ENCODE measurements around the gene CWC15. TPM values are rescaled to one million over a fixed set of nuclear protein-coding genes. Genes with fewer than 3 reads are reported as not detected.

Gene CWC15
- total and polyA plus RNA-seq, 2 donors (not counting 1 experiment from before 2014, with no cell fraction given), result 18.1 to 59.8 TPM

GRCh38 chr11:94923004-94923334, 50.4 kb downstream of the CWC15 start:
- 100% methylated on average over 1 of the region's 2 CpGs for WGBS (ENCODE audit: insufficient coverage)
- peaks cover 30% of the 10 kb centered on the region for H3K4me1 Mint-ChIP-seq
- Histone ChIP-seq H3K79me2 (ENCODE audit: control insufficient read depth, insufficient read depth, low read length) (no peaks in the 10 kb centered on the region), H3K4me3 (ENCODE audit: control extremely low read depth in 1 of 5, extremely low read depth in 1 of 5, insufficient read depth in 1 of 5, low read depth in 2 of 5, low read length in 4 of 5) (no peak overlapping the region), H4K20me1 (ENCODE audit: control insufficient read depth, insufficient read depth, low read length, poor library complexity, severe bottlenecking) (no peaks in the 10 kb centered on the region), H3K36me3 (replicated peaks in 1 of 2; ENCODE audit: control extremely low read depth in 1 of 2, control insufficient read depth in 1 of 2, extremely low read depth in 1 of 2, insufficient read depth in 2 of 2, low read length in 1 of 2) (no peaks in the 10 kb centered on the region), H2AFZ (ENCODE audit: insufficient read depth, low read depth, low read length, poor library complexity, severe bottlenecking) (peak overlapping the region; percentile 21), H3K9me3 (ENCODE audit: control extremely low read depth in 1 of 3, control insufficient read depth in 2 of 3, insufficient read depth in 1 of 3, low read length in 2 of 3) (no peaks in the 10 kb centered on the region), H3K27me3 (replicated peaks in 1 of 4; ENCODE audit: control extremely low read depth in 1 of 4, control insufficient read depth in 3 of 4, insufficient read depth in 4 of 4, low read length in 3 of 4) (peaks cover 0 to 3% (median 1%) of the 10 kb centered on the region in 4 experiments), H3K9ac (ENCODE audit: low read length) (no peak overlapping the region), H3K4me1 (ENCODE audit: control insufficient read depth in 2 of 2, insufficient read depth in 2 of 2, low read length in 2 of 2) (peaks cover 11 to 29% of the 10 kb centered on the region in 2 donors), H3K4me2 (replicated peaks; ENCODE audit: low read depth, low read length, poor library complexity, severe bottlenecking) (no peak overlapping the region), H3K27ac (ENCODE audit: low read length in 2 of 2) (no peak overlapping the region)
- no peak for TF ChIP-seq EZH2 (IDR thresholded peaks at IDR 0.05; ENCODE audit: borderline replicate concordance, insufficient read depth, low read depth, low read length, poor library complexity, severe bottlenecking)
- TF ChIP-seq, protein P1, sequence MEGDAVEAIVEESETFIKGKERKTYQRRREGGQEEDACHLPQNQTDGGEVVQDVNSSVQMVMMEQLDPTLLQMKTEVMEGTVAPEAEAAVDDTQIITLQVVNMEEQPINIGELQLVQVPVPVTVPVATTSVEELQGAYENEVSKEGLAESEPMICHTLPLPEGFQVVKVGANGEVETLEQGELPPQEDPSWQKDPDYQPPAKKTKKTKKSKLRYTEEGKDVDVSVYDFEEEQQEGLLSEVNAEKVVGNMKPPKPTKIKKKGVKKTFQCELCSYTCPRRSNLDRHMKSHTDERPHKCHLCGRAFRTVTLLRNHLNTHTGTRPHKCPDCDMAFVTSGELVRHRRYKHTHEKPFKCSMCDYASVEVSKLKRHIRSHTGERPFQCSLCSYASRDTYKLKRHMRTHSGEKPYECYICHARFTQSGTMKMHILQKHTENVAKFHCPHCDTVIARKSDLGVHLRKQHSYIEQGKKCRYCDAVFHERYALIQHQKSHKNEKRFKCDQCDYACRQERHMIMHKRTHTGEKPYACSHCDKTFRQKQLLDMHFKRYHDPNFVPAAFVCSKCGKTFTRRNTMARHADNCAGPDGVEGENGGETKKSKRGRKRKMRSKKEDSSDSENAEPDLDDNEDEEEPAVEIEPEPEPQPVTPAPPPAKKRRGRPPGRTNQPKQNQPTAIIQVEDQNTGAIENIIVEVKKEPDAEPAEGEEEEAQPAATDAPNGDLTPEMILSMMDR (IDR thresholded peaks at IDR 0.05), result no peak
- DNase-seq, result no peak
- intact Hi-C loops (cut with micrococcal nuclease), result no loop called here
- H3K4me3 Mint-ChIP-seq, result no peak overlapping the region
- H3K27ac Mint-ChIP-seq, result peak overlapping the region; percentile 11
- H3K27me3 Mint-ChIP-seq, result no peaks in the 10 kb centered on the region
- CTCF ChIA-PET, result interaction anchor here (1.1 kb wide), 1 partner anchor 25 kb away, joined by 3 read pairs; no protein-coding TSS in a partner anchor
- no peak for ATAC-seq (ENCODE audit: low read depth)
- POLR2A ChIA-PET, result no interaction called here
- H3K9me3 Mint-ChIP-seq (ENCODE audit: insufficient read depth), result no peaks in the 10 kb centered on the region

- H3K27me3 ChIP-seq (replicated peaks in 1 of 4; ENCODE audit: control extremely low read depth in 1 of 4, control insufficient read depth in 3 of 4, insufficient read depth in 4 of 4, low read length in 3 of 4), result peaks cover 0 to 2% (median 0%) of the 10 kb centered on the region in 4 experiments
- Mint-ChIP-seq H3K27ac (peak overlapping the region; percentile 11), H3K4me1 (peaks cover 30% of the 10 kb centered on the region), H3K4me3 (no peak overlapping the region), H3K9me3 (ENCODE audit: insufficient read depth) (no peaks in the 10 kb centered on the region), H3K27me3 (peaks cover 3% of the 10 kb centered on the region)
- H3K27ac ChIP-seq (ENCODE audit: low read length in 2 of 2), result no peak overlapping the region
- no peaks in the 10 kb centered on the region for H3K79me2 ChIP-seq (ENCODE audit: control insufficient read depth, insufficient read depth, low read length)
- intact Hi-C loops (cut with micrococcal nuclease), result no loop called here
- peak overlapping the region; percentile 21 for H2AFZ ChIP-seq (ENCODE audit: insufficient read depth, low read depth, low read length, poor library complexity, severe bottlenecking)
- peak; percentile 38 for DNase-seq
- H3K9me3 ChIP-seq (ENCODE audit: control extremely low read depth in 1 of 3, control insufficient read depth in 2 of 3, insufficient read depth in 1 of 3, low read length in 2 of 3), result no peaks in the 10 kb centered on the region
- TF ChIP-seq EZH2 (IDR thresholded peaks at IDR 0.05; ENCODE audit: borderline replicate concordance, insufficient read depth, low read depth, low read length, poor library complexity, severe bottlenecking), result no peak
- TF ChIP-seq, protein P1 (IDR thresholded peaks at IDR 0.05), result no peak
- WGBS (ENCODE audit: insufficient coverage), result 88% methylated on average over 1 of the region's 5 CpGs
- POLR2A ChIA-PET, result no interaction called here
- CTCF ChIA-PET, result interaction anchor here (1.1 kb wide), 1 partner anchor 25 kb away, joined by 3 read pairs; no protein-coding TSS in a partner anchor
- H3K36me3 ChIP-seq (replicated peaks in 1 of 2; ENCODE audit: control extremely low read depth in 1 of 2, control insufficient read depth in 1 of 2, extremely low read depth in 1 of 2, insufficient read depth in 2 of 2, low read length in 1 of 2), result no peaks in the 10 kb centered on the region
- no peak overlapping the region for H3K4me2 ChIP-seq (replicated peaks; ENCODE audit: low read depth, low read length, poor library complexity, severe bottlenecking)
- peak; percentile 24 for ATAC-seq (ENCODE audit: low read depth)
- H4K20me1 ChIP-seq (ENCODE audit: control insufficient read depth, insufficient read depth, low read length, poor library complexity, severe bottlenecking), result no peaks in the 10 kb centered on the region
- peaks cover 11 to 29% of the 10 kb centered on the region in 2 donors for H3K4me1 ChIP-seq (ENCODE audit: control insufficient read depth in 2 of 2, insufficient read depth in 2 of 2, low read length in 2 of 2)
- no peak overlapping the region for H3K4me3 ChIP-seq (ENCODE audit: control extremely low read depth in 1 of 5, extremely low read depth in 1 of 5, insufficient read depth in 1 of 5, low read depth in 2 of 5, low read length in 4 of 5)
- no peak overlapping the region for H3K9ac ChIP-seq (ENCODE audit: low read length)
These were observed 50.9 kb downstream of the CWC15 start for GRCh38 chr11:94922321-94923003.
